Middle frontal gyrus (tissue), 1 donor: Measurements from ENCODE around the gene KRT13.

Experiments used
- DNase-seq: peaks from one replicate; pipeline ENCODE4 v3.0.0-alpha.2; 2015; ENCODE audit warnings: low spot score; ENCODE audit errors: extremely low spot score

KRT13 gene

GRCh38 chr17:41537990-41538389 lies 32.6 kb upstream of the KRT13 start:
- DNase-seq = no peak

DNA sequence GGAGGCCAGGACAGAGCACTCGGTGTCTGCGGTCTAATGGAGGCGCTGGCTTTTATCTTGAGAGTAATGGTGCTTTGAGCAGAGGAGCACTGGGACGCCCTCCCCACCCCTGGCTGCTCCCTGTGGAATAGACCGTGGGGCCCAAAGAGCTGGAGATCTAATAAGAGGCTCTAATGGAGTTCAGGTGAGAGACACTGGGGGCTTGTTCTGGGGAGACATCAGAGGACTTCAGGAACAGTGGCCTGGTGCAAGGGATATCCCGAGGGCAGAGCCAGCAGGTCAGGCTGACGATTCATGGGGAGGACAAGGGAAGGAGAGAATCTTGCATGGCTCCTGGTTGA lies 32.2 kb upstream of the KRT13 start:
- DNase-seq = no peak

GRCh38 chr17:41536741-41537613 lies 31.6 kb upstream of the KRT13 start:
- no peak for DNase-seq

- DNase-seq = no peak
Observed at GRCh38 chr17:41535764-41536481, 30.5 kb upstream of the KRT13 start.

- DNase-seq = no peak
Observed at GRCh38 chr17:41534899-41535546, 29.6 kb upstream of the KRT13 start.

DNA sequence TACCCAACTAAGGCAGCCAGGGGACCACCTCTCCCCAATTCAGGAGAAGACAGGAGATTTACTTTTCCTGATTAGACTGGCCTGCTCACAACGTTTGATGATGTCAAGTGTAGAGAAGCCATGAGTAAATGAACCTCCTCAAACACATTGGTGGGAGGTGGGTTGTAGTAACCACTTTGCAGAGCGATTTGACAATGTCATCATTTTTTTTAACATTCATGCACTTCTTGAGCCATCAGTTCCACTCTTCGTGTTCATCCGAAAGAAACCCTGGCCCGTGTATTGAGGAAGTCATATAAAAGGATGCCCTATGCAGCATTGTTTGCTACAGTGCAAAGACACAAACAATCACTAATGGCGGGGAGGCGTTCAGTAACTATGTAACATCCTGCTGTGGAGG lies 28.2 kb upstream of the KRT13 start:
- DNase-seq = no peak

DNA sequence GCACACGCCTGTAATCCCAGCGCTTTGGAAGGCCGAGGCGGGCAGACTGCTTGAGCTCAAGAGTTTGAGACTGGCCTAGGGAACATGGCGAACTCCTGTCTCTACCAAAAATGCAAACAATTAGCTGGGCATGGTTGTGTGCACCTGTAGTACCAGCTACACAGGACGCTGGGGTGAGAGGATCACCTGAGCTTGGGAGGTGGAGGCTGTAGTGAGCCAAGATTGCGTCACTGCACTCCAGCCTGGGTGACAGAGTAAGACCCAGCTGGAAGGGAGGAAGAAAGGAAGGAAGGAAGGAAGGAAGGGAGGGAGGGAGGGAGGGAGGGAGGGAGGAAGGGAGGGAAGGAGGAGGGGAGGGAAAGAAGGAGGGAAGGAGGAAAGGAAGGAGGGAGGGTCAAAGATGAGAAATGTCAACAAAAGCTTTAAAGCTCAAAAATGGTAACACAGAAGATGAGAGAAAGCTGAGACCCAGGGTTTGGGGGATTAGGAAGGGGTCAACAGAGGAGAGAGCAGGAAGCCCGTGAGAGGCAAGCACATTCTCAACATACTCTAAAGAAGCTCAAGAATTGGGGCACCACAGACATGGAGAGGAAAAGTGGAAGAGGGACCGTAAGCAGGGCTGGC lies 27.6 kb upstream of the KRT13 start:
- no peak for DNase-seq

GRCh38 chr17:41531993-41532392 lies 26.6 kb upstream of the KRT13 start:
- no peak for DNase-seq

GRCh38 chr17:41530062-41531048 lies 24.9 kb upstream of the KRT13 start:
- no peak for DNase-seq

- DNase-seq = no peak
Observed at GRCh38 chr17:41529491-41529915, 24.1 kb upstream of the KRT13 start.

GRCh38 chr17:41528959-41529353 lies 23.5 kb upstream of the KRT13 start:
- DNase-seq = no peak

GRCh38 chr17:41527063-41528023 lies 21.9 kb upstream of the KRT13 start:
- DNase-seq = no peak

- DNase-seq = no peak
Observed at GRCh38 chr17:41524261-41524660, 18.8 kb upstream of the KRT13 start.

DNA sequence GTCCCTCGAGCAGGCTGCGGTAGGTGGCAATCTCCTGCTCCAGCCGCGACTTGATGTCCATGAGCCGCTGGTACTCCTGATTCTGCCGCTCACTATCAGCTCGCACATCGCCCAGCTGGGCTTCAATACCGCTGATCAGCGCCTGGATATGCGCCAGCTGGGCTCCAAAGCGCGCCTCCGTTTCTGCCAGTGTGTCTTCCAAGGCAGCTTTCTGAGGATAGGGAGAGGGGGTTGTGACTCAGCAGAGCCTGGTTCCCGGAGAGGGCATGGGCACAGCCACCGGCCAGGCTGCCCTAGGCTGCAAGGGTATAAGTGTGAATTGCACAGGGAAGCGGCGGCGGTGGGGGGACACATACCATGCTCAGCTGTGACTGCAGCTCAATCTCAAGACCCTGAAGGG lies 18.4 kb upstream of the KRT13 start:
- no peak for DNase-seq

GRCh38 chr17:41523225-41523593 lies 17.8 kb upstream of the KRT13 start:
- no peak for DNase-seq

DNA sequence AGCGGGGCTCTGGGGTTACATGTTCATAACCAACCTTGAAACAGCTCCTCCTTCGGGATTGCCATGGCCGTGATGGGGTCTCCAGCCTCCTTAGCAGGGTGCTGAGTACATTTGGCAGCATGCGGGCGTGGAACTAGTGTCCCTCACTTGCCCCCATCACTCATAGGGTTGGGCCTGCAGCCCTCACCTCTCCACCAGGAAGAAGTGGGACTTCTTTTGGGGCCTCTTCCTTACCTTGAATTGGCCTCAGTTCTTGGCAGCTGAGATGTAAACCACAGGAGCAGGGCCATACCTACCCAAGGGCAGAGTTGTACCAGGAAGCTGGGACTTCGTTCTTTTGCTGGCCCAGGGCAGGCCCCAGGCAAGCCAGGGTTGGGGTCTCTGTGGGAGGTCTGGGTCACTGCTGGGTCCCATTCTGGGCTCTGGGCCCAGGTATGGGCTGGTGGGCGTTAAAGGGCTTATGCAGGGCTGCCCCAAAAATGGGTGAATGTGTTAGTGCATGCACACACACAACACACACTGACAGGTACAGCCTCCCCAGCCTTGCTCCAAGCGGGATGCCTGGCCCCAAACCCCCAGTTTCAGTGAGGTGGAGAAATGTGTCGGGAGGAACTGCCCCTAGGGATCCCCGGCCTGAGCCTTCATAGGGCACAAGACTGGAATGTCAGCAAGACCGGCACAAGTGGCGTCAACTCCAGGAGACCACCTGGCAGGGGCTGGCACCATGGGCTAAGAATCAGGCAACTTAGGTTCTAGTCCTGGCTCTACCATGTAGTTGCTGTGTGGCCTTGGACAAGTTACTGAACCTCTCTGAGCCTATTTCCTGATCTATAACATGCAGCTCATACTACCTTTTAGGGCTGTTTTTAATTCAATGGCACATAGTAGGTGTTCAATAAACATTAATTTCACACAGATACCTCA lies 17.2 kb upstream of the KRT13 start:
- no peak for DNase-seq

GRCh38 chr17:41521574-41522261 lies 16.3 kb upstream of the KRT13 start:
- DNase-seq = no peak
